ENCODE data around the gene ABCG1.

DNA sequence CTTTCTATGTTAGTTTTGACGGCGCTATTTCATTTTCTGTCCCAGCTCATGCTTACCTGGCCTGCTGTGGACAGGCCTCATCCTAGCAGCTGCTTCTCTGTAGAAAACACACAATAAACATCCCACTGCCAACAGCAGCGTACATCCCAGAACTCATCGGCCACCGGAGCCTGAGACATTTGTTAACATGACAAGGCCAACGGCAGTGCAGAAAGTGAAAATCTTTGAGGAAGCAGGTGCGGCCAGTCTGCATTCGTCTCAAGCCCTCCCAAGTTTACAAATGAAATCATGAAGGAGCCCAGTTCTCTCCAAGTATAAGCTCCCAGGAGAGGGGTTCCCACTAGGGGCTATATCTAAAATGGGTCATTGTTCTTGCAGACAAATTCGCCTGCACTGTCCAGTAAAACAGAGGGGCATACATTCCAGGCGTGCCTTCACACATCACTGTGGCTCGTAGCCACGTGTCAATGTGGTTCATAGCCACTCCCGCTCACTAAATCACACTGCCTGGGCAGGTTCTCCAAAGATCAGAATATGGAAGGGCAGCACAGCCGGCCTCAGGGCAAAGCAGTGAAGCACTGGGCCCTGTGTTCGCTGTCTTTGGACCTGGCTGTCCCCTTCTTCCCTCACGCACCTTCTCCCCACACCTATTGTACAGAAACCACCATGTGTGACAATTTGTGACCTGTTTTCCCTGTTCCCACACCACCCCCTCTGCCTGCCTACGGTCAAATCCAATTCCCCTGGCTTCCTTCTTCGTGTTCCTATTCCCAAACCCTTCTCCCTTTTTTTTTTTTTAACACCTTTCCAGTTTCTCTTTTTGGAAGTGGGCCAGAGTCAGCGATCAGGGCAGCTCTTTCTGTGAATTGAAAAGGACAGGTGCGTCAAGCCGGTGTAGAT, 27.0 kb upstream of the ABCG1 start:
- TF ChIP-seq, protein P1, sequence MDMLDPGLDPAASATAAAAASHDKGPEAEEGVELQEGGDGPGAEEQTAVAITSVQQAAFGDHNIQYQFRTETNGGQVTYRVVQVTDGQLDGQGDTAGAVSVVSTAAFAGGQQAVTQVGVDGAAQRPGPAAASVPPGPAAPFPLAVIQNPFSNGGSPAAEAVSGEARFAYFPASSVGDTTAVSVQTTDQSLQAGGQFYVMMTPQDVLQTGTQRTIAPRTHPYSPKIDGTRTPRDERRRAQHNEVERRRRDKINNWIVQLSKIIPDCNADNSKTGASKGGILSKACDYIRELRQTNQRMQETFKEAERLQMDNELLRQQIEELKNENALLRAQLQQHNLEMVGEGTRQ (IDR thresholded peaks at IDR 0.05) = no peak
- TF ChIP-seq, protein P2, sequence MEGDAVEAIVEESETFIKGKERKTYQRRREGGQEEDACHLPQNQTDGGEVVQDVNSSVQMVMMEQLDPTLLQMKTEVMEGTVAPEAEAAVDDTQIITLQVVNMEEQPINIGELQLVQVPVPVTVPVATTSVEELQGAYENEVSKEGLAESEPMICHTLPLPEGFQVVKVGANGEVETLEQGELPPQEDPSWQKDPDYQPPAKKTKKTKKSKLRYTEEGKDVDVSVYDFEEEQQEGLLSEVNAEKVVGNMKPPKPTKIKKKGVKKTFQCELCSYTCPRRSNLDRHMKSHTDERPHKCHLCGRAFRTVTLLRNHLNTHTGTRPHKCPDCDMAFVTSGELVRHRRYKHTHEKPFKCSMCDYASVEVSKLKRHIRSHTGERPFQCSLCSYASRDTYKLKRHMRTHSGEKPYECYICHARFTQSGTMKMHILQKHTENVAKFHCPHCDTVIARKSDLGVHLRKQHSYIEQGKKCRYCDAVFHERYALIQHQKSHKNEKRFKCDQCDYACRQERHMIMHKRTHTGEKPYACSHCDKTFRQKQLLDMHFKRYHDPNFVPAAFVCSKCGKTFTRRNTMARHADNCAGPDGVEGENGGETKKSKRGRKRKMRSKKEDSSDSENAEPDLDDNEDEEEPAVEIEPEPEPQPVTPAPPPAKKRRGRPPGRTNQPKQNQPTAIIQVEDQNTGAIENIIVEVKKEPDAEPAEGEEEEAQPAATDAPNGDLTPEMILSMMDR (IDR thresholded peaks at IDR 0.05) = no peak
- TF ChIP-seq POLR2AphosphoS2 (conservative IDR thresholded peaks at IDR 0.05; ENCODE audit: low read length) (no peak), POLR2A (IDR thresholded peaks at IDR 0.05; ENCODE audit: low read length) (no peak), RAD21 (conservative IDR thresholded peaks at IDR 0.05 in 1 of 2, IDR thresholded peaks at IDR 0.05 in 1 of 2) (no peak), PHF8 (IDR thresholded peaks at IDR 0.05; ENCODE audit: borderline replicate concordance, low read depth) (no peak)
- TF ChIP-seq, protein P3, sequence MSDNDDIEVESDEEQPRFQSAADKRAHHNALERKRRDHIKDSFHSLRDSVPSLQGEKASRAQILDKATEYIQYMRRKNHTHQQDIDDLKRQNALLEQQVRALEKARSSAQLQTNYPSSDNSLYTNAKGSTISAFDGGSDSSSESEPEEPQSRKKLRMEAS (IDR thresholded peaks at IDR 0.05) = no peak
